Measurements from ENCODE around the gene FAM3D.

FAM3D gene

DNA sequence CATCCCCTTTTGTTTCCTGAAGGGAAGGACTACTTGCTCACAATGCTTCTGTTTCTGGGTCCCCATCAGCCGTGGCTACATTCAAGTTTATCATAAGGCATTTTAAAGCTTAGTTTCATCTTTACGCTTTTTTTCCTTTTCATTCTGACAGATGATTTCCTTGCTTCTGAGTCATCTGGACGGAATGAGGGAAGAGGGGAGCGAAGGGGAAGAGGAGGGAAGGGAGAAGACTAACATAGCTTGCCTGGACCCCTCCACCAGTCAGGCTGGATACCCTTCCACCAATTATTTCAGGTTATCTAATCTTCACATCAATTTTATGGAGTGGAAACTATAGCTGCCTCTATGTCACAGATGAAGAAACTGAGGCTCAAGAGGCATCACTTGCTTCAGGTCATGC is 27.6 kb downstream of the FAM3D start:
- TF ChIP-seq CTCF (conservative IDR thresholded peaks at IDR 0.05), result no peak
- no peak for TF ChIP-seq ZFX (IDR thresholded peaks at IDR 0.05)
- no peak overlapping the region for H3K27ac ChIP-seq

- no peak for TF ChIP-seq ZFX (IDR thresholded peaks at IDR 0.05)
- no peak for TF ChIP-seq CTCF (conservative IDR thresholded peaks at IDR 0.05)
- no peak overlapping the region for H3K27ac ChIP-seq
Observed at GRCh38 chr3:58638591-58638990, 28.0 kb downstream of the FAM3D start.

GRCh38 chr3:58637509-58637908 is 29.1 kb downstream of the FAM3D start:
- H3K27ac ChIP-seq, result no peak overlapping the region
- TF ChIP-seq ZFX (IDR thresholded peaks at IDR 0.05) (no peak), CTCF (conservative IDR thresholded peaks at IDR 0.05) (no peak)

- no peak overlapping the region for H3K27ac ChIP-seq
- TF ChIP-seq CTCF (conservative IDR thresholded peaks at IDR 0.05) (no peak), ZFX (IDR thresholded peaks at IDR 0.05) (no peak)
Observed at GRCh38 chr3:58635371-58636285, 30.9 kb downstream of the FAM3D start.

GRCh38 chr3:58633157-58633865 is 33.3 kb downstream of the FAM3D start:
- H3K27ac ChIP-seq, result no peak overlapping the region
- TF ChIP-seq CTCF (conservative IDR thresholded peaks at IDR 0.05) (no peak), ZFX (IDR thresholded peaks at IDR 0.05) (no peak)

DNA sequence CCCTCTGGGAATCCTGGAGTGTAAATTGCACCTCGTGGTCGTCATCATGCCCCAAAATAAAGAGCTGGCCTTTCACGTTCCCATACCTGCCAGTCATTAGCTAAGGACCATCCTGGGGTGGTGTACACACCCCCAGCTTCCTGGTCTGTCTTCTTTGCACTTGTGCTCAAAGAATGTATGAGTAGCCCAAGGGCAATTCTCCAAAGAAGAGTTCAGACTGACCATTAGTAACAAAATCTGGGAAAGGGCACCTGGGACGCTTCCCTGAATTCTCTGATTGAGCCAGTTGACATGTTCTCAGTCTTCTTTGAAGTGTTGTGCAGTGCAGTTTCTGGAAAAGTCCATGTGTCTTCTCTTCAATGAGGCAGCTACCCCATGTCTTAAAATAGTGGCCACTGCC is 34.8 kb downstream of the FAM3D start:
- TF ChIP-seq ZFX (IDR thresholded peaks at IDR 0.05), result no peak
- no peak for TF ChIP-seq CTCF (conservative IDR thresholded peaks at IDR 0.05)

GRCh38 chr3:58630710-58631092 is 35.9 kb downstream of the FAM3D start:
- no peak for TF ChIP-seq ZFX (IDR thresholded peaks at IDR 0.05)
- no peak for TF ChIP-seq CTCF (conservative IDR thresholded peaks at IDR 0.05)
- H3K27ac ChIP-seq, result no peak overlapping the region

More for the DNA sequence above, 34.8 kb downstream of the FAM3D start:
- H3K27ac ChIP-seq, result no peak overlapping the region
